Mesenteric fat pad (tissue), 1 donor: ENCODE data around the gene JUP. TPM values are rescaled to one million over a fixed set of nuclear protein-coding genes. Genes with fewer than 3 reads are reported as not detected.

Experiments
- DNase-seq: peaks from one replicate; pipeline ENCODE4 v3.0.0-alpha.2; 2020; ENCODE audit warnings: low spot score
- total RNA-seq: library from RNA; stranded (reverse); fragmentation: NEBNext Ultra II Directional; extraction: Animal tissue kit (Norgen Biotek cat#: 25700); gene quantifications from one replicate; pipeline ENCODE4 v1.2.1, GENCODE V29; 2021
- donor health status: DM: yes; HTN: yes; CAD: no.

Gene JUP
- total RNA-seq, 1 donor from 2014 or later, result 16.2 TPM

- DNase-seq, result no peak
These were observed 24.4 kb upstream of the JUP start for GRCh38 chr17:41810659-41811548.

GRCh38 chr17:41806685-41807445, 20.4 kb upstream of the JUP start:
- DNase-seq, result no peak

DNA sequence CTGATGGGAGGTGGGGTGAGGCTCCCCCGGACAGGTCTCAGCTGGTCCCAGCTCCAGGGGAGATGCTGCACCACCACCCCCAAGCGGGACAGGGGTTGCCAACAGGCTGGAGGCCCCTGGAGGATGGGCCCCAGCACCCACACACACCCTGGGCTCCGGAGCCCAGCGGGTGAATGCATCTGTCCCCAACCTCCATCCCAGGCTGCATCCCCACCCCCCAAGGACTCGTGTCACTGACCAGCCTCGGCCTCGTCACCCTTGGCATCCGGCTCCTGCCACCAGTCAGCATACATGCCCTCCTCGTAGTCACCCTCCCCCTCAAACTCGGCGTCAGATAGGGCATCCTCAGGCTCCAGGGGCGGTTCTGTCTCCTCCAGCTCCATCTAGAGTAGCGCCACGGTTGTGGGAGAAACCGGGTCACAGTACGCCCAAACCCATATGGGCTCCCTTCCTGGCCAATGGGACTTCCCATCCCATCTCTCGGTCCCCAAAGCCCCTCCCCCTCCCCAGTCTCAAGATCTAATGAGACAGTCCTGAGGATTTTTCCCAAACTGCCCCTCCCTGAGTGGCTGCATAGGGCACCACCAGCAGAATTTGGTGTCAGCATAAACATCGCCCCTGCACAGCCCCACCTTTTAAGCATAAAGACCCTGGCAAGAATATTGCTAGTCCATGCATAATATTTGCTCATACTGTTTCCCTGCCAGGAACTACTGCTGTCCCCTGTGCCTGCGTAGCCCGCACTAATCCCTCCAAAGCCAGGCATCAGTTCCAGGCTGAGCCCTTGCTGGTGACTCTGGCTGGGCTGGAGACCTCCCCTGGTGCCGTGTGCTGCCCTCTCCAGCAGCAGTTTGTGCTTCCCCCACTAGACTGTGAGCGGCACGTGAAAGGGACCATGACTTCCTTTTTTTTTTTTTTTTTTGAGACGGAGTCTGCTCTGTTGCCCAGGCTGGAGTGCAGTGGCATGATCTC, 16.8 kb upstream of the JUP start:
- DNase-seq, result no peak

- no peak for DNase-seq
These were observed 15.1 kb upstream of the JUP start for GRCh38 chr17:41801374-41802271.

GRCh38 chr17:41800601-41801373, 14.3 kb upstream of the JUP start:
- DNase-seq, result no peak

- no peak for DNase-seq
These were observed 12.9 kb upstream of the JUP start for GRCh38 chr17:41799366-41799765.

GRCh38 chr17:41797377-41797776, 10.9 kb upstream of the JUP start:
- no peak for DNase-seq

GRCh38 chr17:41796121-41796895, 9.8 kb upstream of the JUP start:
- no peak for DNase-seq

- no peak for DNase-seq
These were observed 8.0 kb upstream of the JUP start for GRCh38 chr17:41794540-41794975.

DNA sequence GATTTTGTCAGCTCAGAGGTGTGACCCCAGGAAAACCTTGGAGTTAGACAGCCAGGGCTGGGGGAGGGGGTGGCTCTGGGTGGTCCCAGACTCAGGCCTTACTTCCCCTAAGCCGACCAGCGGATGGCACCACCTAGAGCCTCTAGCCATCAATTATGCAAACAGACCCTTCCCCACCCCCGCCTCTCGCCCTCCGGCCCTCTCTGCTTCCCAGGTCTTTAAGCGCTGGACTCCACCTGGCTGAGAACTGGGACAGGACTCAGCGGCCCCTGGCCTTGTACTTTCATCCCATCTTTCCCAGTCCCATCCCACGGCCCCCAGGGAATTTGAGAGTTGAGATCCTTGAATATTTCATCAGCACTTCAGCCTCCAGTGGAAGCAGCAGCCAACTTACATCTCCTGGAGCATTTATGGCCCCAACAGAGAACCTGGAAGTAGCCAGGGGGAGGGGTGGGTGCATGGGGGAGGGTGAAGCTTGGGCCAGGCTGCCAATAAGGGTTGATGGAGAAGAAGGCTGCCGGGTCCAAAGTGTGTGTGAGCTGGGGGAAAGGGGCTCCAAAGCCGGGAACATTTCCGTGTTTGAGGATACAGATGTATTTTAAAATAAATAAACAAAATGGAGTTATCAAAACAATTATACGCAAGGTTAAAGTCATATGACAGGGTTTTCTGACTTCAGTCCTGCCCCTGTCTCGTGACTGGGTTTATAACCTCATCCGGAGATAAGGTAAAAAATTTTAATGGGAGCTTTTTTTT, 7.5 kb upstream of the JUP start:
- DNase-seq, result no peak

- no peak for DNase-seq
These were observed 6.6 kb upstream of the JUP start for GRCh38 chr17:41792845-41793783.

- no peak for DNase-seq
These were observed 509 bp upstream of the JUP start for GRCh38 chr17:41787021-41787418.

DNA sequence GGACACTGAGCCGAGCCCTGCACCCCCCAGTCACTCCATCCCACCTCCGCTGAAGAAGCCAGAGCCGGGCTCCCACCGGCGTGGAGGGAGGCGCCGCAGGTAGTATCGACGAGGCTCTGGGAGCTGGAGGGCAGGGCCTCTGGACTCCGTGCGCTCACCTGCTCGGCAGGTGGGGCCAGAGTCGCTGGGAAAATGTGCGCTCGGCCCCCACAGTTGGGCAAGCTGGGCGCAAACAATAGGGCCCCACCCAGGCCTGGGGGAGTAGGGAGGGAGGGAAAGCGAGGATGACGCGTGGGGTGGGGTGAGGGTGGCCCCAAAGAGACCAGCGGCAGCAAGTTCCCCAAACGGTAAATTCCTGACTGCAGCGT, 668 bp downstream of the JUP start:
- no peak for DNase-seq

- DNase-seq, result no peak
These were observed 1.2 kb downstream of the JUP start for GRCh38 chr17:41785091-41785858.

DNA sequence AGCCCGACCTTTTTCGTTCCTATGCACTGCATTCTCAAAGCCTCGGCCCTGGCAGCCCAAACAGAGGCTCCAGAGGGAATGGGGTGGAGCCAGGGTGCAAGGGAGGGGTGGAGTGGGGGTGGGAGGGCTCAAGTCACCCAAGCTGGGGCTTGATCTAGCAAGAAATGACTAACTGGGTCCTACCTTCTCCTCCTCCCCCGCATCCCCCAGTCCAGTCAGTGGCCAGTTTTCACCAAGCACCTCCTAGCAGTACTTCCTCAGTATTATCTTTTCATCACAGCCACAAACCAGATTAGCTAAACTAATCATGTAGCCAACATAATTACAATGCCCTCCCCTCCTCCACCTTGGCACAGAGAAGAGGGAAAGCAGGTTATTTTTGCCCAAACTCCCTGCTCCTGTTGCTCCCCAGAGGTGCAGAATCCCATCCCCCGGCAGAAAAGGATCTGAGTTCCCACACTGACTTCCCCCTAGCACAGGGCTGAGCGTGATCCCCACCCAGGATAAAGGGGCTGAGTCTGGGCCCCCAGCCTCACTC, 2.2 kb downstream of the JUP start:
- no peak for DNase-seq

DNA sequence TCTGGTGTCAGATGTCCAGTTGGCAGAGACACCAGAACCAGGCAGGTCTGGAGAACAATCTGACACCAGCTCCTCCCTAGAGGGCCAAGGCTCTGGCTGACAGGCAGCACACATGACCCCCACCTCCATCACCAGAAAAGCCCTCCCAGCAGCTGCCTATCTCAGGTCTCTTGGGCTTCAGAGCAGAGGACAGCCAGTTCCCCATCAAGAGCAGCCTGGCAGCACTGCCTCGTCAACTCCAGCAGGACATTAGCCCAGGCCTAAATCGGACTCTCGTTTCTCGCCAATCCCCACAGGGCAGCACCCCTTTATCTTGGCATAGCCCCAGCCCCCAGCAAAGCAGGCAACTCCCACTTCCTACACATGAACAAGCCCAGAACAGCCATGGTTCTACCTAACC, 4.4 kb downstream of the JUP start:
- DNase-seq, result no peak
